NCI-H526 treated with DMSO at 0.1 percent for 48 hours (cell line): ENCODE results near the gene IFNLR1.

Experiments used
- DNase-seq: peaks from one replicate; lab custom pipeline; 2025; lab: John Stamatoyannopoulos, UW

Gene IFNLR1

DNA sequence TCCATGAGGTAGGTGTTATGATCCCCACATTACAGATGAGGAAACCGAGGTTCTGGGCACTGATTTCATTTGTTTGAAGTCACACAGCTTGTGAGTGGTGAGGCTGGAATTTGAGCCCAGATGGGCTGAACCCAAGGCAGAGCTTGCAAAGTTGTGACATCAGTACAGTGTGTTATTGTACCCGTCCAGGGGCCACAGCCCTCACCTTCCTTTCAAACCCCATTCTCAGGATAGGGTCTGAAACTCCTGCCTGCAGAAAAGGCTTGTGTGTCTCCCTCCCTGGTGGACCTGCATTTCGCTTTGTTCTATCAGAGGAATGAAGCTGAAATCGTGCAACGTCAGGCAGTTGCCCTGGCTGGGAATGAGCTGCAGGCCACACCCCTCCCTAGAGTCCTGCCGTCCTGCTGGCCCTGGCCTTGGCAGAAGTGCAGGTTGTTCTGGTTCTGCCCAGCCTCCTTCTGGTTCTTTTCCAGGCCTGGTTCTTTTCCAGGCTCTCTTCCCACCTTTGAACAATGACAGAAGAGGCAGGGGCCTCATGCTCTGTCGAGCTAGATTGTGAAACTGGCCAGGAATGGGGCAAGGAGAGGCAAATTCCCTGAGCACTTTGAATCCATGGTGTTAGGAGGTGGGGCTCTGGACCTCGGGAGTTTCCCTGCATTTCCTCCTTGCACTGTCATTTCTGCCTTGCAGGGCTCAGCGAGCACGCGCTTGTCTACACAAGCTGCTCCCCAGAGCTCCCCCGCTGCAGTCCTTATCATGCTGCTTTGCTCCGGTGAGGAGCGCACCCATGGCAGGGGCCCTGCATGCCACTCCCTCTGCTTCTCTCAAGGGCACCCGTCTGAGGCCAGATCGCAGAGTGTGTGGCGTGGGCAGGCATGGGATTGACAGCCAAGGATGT, 67.0 kb downstream of the IFNLR1 start:
- no peak for DNase-seq

GRCh38 chr1:24119489-24119858, 67.6 kb downstream of the IFNLR1 start:
- no peak for DNase-seq

DNA sequence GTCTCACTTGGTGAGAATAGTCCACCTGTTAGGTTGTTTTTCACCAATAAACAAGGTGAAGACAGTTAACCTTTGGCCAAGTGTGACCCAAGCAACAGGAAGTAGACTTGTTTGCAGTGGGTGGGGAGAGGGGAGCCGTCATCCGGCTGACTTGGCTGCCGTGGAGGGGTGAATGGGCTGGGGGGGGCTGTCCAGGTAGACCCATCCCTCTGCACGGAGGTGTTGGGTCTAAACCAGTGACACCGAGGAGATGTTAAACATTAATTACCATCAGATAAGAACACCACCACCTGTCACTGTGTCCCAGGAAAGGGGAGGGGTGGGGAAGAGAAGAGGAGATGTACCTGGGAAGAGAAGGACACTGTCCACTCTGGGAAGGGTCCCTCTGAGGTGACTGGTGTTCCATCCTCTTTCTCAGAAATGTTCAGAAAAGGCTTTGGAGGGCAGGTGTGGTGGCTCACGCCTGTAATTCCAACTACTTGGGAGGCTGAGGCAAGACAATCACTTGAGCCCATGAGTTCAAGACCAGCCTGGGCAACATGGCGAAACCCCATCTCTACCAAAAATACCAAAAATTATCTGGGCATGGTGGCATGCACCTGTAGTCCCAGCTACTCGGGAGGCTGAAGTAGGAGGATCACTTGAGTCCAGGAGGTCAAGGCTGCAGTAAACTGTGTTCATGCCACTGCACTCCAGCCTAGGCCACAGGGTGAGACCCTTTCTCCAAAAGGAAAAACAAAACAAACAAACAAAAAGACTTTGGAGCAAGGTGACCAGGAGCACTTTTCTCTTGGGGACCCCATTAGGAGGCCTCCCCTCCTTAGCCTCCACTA, 68.5 kb downstream of the IFNLR1 start:
- DNase-seq = no peak

GRCh38 chr1:24117722-24118409, 69.2 kb downstream of the IFNLR1 start:
- no peak for DNase-seq

- no peak for DNase-seq
Observed at GRCh38 chr1:24117132-24117531, 70.0 kb downstream of the IFNLR1 start.

DNA sequence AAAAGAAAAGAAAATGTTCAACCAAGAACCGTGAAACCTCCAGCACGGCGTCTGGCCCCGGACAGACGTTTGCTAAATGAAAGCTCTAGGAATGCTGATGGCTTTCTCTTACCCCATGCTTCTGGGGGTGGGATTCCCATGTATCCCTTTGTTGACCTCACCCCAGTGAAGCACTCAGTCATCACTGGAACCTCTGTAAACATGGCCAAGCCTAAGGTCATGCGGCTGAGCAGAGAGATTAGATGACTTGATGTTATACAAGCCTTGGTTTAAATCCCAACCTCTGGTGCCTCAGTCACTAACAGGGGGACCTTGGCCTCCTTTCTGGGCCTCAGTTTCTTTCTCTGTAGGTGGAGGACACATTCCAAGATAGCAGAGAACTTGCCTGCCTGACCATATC, 72.3 kb downstream of the IFNLR1 start:
- DNase-seq = no peak

- no peak for DNase-seq
Observed at GRCh38 chr1:24113641-24114033, 73.5 kb downstream of the IFNLR1 start.

- DNase-seq = peak; percentile 45
Observed at GRCh38 chr1:24111996-24112779, 74.9 kb downstream of the IFNLR1 start, which contains the start of gene MYOM3. TSS of gene MYOM3 (minus strand) at chr1:24112135. CDS start at chr1:24108636, 3,499 bp downstream.

DNA sequence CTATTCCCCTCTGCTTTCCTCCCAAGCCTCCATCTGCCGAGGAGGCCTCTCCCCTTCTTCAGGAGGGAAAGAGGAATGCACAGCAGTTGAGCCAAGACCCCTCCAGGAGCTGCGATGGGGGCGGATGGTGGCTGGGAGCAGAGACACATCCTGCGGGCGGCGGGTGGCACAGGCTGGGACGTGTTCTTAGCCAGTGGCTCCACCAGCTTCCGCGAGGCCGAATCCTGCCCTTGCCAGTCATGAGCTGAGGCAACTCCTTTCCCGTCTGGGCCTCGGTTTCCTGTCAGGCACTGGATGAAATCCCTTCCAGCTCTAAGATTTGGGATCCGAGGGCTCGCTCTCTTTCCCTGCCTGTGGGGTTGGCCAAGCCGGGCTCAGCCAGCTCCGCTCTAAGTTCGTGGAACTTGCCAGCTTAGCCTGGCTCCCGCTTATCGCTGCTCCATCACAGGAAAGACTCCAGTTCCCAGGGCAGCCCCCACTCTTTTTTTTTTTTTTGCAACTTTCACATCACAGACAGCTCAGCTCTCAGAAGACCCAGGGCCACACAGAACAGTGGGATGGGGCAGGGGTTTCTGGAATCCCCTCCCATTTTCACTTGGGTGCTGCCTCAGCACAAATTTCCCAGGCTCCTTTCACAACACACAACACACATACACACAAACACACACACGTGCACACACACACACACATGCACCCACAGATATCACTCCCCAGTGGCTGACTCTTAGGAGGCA, 75.7 kb downstream of the IFNLR1 start:
- no peak for DNase-seq

- no peak for DNase-seq
Observed at GRCh38 chr1:24110642-24111261, 76.3 kb downstream of the IFNLR1 start.

DNA sequence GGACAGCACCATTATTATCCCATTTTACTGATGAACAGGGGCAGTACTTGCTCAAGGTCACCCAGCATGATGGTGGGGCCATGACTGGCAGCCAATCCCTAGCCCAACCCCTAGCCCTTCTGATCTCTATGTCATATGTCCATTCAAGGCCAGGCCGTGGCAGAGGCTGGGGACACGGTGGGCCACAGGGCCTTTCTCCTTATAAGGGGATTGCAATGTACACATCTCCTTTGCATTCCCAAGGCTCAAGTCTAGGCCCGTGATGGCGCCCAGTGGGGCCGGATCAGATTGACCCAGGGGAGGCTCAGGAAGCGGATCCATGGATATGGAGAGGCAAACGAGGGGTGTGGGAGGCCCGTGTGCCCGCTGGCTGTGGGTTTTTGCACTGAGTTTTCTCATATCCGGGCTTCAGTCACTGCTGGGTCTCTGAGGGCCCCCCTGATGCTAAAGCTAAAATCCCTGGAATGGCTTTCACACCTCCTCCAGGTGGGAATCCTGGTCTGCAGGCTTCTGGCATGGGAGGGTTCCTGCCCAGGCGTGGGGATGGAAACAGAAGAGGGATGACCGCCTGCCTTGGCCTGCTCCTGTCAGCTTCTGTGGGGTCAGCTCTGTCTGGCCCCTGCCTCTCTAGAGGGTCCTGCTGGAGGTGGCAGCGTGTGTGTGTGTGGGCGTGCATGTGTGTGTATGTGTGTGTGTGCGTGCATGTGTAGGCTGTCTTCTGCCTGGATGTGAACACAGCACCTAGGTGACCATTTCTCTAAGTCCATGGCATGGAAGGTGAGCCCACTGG, 77.2 kb downstream of the IFNLR1 start:
- DNase-seq = no peak

GRCh38 chr1:24109166-24109483, 78.0 kb downstream of the IFNLR1 start:
- no peak for DNase-seq

DNA sequence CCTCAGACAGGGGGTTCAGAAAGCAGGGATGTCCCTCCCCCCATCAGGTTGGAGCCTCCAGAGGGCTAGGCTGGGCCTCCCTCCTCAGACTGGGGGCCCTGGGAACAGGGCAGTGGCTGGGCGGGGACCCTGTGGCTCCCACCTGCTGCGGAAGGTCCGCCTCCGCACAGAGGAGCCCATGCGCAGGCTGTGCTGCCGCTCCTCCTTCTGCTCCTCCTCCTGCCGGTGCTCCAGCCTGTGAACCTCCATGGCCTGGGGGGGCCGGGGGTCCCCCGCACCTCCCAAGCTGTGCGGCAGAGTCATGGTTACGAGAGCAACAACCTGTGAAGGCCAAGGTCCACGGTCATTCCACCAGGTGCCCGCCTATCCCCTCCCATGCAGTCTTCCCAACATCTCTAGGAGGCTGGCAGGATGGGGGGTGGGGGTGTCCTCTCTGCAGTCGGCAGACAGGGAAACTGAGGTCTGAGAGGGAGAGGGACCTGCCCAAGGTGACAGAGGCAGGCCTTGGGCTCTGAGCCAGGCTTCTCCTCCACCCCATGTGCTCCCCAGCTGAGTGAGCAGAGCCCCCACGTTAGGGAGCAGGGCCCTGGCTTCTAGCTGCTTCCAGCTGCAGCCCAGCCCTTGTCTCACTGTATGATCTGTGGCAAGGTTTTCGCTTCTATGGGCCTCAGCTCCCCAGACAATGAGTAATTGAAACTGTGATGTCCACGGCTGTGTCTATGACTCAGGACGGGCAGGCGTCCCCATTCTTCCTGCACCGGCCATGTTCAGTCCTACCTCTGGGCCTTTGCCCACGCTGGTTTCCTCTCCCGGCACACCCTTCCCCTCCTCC, 78.5 kb downstream of the IFNLR1 start:
- no peak for DNase-seq

DNA sequence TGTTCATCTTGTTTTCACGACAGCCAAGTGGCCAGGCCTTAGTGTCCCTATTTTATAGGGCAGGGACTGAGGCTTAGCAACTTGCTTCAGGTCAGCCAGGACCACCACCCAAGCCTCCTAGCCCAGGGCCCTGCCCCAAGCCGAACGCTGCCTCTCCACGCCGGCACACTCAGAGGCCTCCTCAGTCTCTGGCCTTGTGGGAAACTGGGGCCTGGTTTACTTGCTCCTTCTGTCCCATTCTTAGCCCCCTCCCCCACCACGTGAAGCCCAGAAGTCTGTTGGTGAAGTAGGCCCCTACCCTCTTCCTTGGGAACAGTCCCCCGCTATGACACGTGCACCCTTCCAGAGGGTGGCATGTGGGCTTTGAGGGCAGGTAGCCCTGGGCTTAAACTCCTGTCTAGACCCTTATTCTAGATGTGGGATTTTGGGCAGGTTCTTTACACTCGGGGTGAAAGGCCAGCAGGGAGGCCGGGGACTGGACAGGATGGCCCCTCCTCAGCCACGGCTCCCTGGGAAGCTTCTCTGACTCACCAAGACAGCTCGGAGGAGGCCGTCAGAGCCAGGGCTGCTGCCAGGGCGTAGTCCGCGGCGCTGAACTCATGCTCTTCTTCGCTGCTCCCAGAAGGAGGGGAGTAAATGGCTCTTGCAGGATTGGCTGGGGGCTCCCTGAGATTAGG, 79.5 kb downstream of the IFNLR1 start:
- DNase-seq = no peak

- DNase-seq = no peak
Observed at GRCh38 chr1:24105368-24106160, 81.5 kb downstream of the IFNLR1 start.

- no peak for DNase-seq
Observed at GRCh38 chr1:24104854-24105253, 82.2 kb downstream of the IFNLR1 start.
